Activated CD8-positive, alpha-beta memory T cell treated with anti-CD3 and anti-CD28 coated beads for 48 hours (primary cell): ENCODE data around the gene CFHR4.
"Not testable (repeated sequence)": the region's sequence is repeated elsewhere in the genome, so short reads cannot be mapped to it uniquely, and the experiment has no call there.

Source experiments
- DNase-seq, 3 experiments: peaks; one replicate each; pipeline ENCODE4 v3.0.0-alpha.2; 2020; ENCODE audit warnings: low read depth in 2 of 3, low spot score in 2 of 3

Gene CFHR4

DNA sequence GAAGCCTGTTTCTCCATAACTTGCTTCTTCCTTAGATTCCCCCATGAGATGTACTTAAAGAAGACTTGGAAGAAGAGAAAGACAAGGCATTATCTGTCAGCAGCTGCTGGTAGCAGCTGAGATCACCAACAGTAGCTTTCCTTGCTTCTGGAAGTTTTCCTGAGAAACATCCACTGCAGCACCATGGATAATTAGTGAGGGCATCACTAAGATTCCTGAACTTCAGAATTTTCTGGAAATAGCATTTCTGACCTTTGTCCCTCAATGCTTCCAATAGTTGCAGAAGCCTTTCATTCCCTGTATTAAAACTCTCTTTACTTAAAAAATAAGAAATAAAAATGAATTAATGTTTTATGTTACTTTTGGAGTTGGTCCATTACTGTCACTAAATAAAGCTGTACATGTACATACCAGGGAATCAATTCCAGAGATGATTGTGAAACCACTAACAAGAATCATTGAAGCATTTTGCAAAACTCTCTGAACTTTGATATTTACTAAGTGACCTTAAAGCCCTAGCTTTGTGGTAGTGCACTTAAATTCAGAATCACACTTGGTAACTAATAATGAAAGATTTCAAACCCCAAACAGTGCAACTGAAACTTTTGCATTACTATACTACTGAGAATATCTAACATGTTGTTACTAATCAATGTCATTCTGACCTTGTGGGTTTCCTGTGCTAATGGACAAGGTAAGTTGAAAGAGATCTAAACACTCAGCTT lies at the start of gene CFHR4:
CFHR4 (plus strand) TSS at position 538 of the 725 bp plus-strand sequence; CDS start at position 637, 99 bp downstream.
- DNase-seq: no peak

DNA sequence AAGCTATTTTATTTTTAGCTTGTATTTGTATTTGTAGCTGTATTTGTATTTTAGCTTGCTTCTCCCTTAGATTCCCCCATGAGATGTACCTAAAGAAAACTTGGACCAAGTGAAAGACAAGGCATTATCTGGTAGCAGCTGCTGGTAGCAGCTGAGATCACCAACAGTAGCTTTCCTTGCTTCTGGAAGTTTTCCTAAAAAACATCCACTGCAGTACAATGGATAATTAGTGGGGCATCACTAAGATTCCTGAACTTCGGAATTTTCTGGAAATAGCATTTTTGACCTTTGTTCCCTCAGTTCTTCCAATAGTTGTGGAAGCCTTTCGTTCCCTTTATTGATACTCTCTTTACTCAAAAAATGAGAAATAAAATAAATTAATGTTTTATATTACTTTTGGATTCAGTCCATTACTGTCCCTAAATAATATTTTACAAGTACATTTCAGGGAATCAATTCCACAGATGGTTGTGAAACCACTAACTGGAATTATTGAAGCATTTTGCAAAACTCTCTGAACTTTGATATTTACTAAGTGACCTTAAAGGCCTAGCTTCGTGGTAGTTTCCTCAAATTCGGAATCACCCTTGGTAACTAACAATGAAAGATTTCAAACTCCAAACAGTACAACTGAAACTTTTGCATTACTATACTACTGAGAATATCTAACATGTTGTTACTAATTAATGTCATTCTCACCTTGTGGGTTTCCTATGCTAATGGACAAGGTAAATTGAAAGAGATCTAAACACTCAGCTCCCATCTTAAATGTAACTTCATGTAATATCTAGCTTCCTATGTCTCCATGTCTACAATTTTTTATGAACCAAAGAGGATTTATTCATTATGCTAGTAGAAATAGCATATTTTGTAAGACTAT lies 38.0 kb upstream of the CFHR4 start:
- DNase-seq: not testable (repeated sequence)

DNA sequence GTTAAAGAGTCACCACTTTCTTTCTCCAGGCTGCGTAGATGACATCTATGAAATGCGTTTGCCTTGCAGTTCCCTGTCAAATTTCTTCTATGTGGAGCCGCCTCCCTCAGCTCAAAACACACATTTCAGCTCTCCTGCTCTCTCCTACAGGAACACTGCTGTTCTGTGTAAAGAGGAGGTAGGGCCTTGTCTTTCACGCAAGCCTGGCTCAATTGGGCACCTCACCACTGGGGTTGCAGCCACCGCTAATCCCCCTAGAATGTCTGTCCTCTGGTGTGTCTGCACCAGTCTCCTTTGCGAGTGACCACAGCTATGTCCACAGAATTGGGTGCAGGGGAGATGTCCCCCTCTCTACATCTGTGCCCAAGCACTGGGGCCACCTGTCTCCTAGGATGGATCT lies 31.8 kb upstream of the CFHR4 start:
- DNase-seq: no peak

DNA sequence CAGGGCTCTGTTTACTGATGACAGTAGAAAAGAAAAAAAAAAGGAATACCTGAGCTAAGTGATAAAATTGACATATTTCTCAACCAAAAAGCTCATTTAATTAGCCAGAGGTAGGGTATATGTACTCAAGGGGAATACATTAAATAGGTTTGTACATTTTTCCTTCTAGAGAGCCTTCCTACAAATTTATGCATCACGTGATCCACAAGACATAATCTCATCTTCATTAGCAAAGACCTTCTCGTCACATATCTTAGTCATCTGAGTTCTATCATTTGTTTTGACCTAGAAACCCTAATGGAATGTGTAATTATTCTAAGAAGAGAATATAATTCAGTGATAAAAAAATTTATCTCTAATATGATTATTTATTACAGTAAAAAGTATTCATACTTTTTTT lies 30.7 kb upstream of the CFHR4 start:
- no peak for DNase-seq

DNA sequence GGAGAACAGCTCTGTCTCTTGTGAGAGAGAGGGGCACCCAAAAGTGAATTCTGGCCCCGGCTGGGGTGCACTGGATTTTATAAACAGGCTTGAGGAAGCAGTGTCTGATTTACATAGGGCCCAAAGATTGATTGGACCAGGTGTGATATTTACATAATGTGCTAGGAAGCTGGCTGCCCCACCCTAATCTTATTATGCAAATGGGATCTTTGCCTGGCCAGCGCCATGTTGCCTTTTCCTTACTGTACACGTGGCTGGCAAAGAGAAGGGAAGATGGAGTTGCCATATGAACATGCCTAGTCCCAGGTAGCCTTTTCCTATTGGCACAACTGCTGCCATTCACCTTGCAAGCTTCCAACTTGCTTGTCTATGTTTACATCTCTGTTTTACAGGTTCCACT lies 29.0 kb upstream of the CFHR4 start:
- DNase-seq: no peak

DNA sequence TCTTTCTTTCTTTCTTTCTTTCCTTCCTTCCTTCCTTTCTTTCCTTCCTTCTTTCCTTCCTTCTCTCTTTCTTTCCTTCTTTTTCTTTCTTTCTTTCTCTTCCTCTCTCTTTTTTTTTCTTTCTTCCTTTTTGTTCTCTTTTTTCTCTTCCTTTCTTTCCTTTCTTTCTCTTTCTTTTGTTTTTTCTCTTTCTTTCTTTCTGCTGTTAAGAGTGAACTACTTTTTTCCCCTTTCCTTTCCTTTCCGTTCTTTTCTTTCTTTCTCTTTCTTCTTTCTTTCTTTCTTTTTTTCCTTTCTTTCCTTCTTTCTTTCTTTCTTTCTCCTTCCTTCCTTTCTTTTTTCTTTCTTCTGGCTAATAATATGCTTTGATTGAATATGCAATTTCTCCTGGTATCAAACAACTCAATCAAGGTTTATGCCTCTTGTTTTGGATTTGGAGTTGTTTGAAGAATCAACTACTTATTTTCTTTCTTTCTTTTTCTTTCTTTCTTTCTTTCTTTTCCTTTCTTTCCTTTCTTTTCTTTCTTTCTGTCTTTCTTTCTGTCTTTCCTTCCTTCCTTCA lies 27.4 kb upstream of the CFHR4 start:
- DNase-seq: no peak

DNA sequence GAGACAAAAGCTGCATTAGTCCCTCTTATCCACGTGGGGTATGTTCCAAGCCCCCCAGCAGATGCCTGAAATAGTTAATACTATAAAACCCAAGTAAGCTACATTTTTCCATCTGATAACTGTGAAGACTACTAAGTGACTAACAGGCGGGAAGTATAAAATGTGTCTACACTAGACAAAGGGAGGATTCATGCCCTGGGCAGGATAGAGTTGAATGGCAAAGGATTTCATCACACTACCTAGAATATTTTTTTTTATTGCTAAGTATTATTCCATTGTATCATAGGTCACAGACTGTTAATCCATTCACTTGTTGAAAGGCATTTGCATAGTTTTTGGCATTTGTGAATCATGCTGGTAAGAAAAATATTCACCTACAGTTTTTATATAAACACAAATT lies 26.4 kb upstream of the CFHR4 start:
- no peak for DNase-seq

DNA sequence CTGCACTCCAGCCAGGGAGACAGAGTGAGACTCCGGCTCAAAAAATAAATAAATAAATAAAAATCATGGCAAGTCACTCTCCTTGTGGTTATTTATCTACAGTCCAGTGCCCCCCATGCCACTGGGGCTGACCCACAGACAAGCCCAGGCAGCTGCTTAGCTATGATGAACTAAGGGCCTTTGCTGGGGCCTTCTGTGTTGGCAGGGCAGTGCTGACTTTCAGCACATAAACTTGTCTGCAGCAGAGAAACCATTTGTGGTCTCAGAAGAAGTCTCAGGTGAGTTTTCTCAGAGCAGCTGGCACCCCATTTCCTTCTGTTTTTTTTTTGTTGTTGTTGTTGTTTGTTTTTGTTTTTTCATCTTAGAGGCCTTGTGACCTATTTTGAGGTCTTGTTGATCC lies 20.9 kb upstream of the CFHR4 start:
- DNase-seq: no peak

DNA sequence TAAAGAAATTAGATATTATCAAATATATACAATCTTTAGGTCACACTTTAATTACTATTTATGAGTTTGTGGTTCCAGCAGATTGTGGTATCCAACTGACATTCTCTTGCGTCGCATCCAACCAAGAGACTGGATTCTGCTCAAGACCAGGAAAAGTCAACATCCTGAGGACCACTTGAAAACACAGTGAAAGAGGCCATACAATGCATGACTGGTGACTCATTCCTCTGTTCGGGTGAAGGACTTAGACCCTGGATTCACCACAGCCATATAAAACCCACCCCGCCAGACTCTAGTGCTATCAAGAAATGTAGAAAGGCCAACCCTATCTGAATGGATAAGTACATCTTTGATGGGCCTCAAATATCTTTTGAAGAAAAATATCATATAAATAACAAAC lies 14.5 kb upstream of the CFHR4 start:
- no peak for DNase-seq

DNA sequence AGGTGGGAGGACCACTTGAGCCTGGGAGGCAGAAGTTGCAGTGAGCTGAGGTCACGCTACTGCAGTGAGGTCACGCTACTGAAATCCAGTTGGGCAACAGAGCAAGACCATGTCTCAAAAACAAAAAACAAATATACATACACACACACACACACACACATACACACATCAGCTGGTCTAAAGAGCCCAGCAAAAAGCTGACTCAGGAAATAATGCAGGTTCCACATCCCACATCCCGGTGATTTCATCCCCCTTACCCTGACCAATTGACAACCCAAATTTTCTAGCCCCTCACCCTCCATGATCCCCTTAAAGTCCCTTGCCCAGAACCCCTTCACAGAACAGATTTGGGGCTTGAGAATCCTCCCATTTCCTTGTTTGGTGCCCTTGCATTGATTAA lies 11.9 kb upstream of the CFHR4 start:
- no peak for DNase-seq

DNA sequence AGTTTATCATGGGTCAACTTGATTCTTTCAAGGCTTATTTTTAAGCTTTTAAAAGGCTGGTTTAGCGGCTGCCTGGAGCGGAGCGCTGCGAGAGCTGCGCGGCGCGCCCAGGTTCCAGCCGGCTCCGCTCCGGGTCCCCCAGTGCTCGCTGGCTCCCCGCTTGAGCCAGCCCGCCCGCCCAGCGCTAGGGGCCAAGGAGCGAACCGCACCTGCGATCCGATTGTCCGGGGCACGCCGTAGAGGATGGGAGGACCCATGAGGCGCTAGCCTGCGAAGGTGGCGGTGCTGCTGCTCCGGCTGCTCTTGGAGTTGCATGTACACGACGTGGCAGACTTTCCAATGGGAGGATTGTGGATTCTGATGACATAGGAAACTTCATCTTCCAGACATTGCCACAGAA lies 9.9 kb upstream of the CFHR4 start:
- DNase-seq: no peak

DNA sequence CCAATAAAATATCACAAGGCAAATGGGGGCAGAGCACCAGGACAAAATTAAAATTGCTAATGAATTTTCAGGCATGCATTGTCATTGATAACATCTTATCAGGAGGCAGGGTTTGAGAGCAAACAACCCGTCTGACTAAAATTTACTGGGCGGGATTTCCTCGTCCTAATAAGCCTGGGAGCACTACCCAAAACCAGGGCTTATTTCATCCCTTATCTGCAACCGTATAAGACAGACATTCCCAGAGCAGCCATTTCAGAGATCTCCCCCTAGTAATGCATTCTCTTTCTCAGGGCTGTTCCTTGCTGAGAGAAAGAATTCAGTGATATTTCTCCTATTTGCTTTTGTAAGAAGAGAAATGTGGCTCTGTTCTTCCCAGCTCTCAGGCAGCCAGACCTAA lies 1.3 kb upstream of the CFHR4 start:
- not testable (repeated sequence) for DNase-seq

DNA sequence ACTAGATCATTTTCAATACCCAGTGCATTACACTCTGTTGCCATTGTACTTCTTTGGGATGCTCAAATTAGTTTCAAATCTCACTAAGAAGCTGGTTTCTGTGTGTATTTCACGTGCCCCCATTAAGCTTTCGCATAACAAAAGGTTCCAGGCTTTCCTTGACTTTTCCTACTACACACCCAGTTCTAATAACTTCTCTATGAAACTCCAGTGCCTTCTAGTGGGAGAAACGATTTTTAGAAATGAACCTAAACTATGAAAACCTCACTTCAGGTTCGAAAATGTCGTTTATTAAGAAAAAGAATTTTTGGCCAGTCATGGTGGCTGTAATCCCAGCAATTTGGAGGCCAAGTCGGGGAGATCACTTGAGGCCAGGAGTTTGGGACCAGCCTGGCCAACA lies 2.8 kb downstream of the CFHR4 start:
- DNase-seq: no peak

DNA sequence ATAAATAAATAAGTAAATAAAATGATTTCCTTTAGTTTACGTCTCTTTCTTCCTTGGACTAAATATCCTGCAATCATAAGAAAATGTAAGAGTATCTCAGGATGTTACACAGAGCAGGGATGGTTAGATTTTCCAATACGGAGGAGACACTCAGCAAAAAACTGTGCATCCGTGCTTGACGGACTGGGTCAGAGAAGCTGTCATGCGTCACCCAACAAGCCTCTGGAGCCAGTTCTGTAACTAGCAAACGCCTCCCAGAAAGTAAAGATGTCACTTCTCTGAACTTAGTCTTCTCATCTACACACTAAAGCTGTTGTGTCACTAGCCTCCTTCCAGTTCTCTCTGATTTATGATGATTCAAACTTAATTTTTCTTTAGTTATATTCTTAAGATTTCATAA lies 3.4 kb downstream of the CFHR4 start:
- no peak for DNase-seq

DNA sequence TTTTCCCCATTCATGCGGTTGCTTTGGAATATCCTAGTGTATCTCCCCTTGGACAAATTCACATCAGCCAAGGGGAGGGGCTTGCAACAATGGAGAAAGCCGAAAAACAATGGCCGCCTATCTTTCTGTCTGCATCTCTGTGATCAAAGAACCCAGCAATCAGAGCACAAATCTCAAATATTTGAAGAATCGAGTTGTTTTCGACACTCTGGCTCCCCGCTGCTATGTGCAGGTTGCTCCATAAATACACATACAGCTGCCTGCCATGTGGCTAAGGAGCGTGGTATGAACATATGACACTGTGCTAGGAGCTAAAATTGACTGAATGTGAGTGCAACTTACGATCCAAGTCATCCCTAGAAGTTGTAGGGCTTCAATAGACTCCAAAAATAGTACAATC lies 8.5 kb downstream of the CFHR4 start:
- DNase-seq: no peak

DNA sequence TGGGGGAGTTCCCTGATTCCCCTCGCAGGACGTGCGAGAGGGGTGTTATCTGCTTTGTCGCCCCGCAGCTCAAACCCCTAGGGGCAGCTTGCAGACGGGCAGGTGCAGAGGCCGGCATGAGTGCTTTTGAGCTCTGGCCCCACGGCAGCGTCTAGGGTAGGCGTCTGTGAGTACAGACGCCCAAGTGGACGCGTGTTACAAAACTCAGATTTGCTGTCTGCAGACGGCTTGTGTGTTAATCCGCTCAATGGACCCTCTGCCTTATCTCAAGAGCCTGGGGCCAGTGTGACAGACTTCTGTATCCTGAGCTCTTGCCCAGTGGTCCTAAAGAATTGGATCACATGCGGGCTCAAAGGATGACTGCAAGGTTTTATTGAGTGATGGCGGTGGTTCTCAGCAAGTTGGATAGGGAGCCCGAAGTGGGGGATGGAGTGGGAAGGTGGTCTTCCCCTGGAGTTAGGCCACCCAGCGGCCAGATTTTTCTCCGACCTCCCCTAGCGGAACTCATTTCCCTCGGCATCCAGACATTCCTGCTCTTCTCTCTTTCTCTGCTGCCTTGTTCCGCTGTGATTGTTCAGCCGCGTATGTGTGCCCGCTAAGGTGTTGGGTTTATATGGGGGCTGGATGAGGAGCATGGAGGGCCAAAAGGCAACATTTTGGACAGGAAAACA lies 9.4 kb downstream of the CFHR4 start:
- DNase-seq: no peak

DNA sequence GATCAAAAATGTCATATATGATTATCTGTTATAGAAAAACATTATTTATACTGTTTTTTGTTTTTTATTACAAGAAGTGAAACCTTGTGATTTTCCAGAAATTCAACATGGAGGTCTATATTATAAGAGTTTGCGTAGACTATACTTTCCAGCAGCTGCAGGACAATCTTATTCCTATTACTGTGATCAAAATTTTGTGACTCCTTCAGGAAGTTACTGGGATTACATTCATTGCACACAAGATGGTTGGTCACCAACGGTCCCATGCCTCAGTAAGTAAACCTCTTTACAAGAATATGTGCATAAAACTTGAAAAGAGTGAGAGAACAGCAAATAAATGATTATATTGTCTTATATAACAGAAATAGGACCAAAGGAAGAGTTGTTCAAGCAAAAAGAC lies 14.5 kb downstream of the CFHR4 start:
- no peak for DNase-seq

DNA sequence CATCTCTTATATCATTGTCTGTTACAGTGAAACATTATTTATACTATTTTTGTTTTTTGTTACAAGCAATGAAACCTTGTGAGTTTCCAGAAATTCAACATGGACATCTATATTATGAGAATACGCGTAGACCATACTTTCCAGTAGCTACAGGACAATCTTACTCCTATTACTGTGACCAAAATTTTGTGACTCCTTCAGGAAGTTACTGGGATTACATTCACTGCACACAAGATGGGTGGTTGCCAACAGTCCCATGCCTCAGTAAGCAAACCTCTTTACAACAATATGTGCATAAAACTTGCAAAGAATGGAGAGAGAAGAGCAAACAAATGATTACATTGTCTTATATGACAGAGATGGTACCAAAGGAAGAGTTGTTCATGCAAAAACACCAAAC lies 22.4 kb downstream of the CFHR4 start:
- no peak for DNase-seq

DNA sequence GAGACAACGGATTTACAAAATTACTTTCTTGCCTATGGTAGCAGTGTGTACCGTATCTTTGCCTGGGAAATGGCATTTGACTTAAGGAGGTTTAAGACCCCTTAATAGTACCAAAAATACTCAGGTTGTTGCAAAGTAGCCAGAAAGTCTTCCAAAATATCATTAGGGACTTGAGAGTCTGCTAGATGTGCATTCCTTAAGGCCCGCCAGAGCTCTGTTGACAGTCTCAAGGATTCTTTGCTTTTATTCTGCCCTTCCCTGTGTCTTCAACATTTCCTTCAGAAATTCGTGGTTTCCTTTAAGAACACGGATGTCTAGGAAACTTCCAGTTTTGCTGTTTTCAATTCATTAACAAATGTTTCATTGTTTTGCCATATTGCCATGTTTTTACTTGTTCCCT lies 24.4 kb downstream of the CFHR4 start:
- not testable (repeated sequence) for DNase-seq

DNA sequence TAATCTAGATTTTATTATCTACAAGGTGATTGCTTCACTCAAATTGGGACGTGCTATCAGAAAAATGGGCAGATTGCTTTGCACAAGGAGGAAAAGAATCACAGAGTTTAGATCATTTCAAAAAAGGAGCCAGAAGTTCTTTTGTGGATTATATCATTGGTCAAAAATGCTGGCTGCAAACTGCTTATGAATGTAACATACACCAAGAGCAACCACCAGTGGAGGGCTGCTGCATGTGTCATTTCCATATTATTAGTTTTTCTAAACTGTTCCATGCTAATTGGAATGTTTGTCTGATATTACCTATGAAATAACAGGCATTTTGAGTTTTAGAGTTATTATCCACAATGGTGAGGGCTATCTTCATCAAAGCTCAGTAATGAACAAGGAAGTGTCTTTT lies 39.0 kb downstream of the CFHR4 start:
- DNase-seq: not testable (repeated sequence)

DNA sequence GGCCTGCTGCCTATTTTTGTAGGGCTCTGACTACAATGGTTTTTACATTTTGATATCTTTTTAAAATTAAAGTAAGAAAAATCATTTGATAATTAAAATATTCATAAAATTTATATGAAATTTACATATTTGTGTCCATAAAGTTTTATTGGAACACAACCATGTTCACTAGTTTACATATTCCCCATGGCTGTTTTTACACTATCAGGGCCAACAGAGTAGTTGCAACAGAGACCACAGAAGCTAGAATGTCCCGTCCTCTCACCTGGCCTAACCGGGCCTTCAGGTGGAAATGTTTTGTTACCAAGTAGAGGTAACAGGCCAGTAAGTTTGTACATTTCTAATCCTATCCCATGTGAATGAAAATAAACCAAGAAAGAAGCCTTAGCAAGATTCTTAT lies 45.0 kb downstream of the CFHR4 start:
- DNase-seq: not testable (repeated sequence)
